PC-3 (cell line): Measurements from ENCODE around the gene SH3GL3. TPM values are rescaled to one million over a fixed set of nuclear protein-coding genes. Genes with fewer than 3 reads are reported as not detected.

Experiments
- ATAC-seq: fragments of 200-7000 bp; cut with Tn5 transposase; 2 replicates; pipeline ENCODE4 v1.9.1; 2020; ENCODE audit warnings: mild to moderate bottlenecking, moderate library complexity
- BruUV-seq: library from RNA; stranded (reverse); fragments of 400-500 nt; replicated peaks from 2 replicates; lab custom pipeline; 2021; lab: Mats Ljungman, UMichigan
- CTCF ChIA-PET: fragments of 300-600 bp; sonication (Branson Sonifier 250); formaldehyde crosslinking; loops from one replicate; lab custom pipeline; 2022; ENCODE audit warnings: antibody characterized with exemption; lab: Charles Lee
- POLR2A ChIA-PET: fragments of 300-600 bp; sonication (Branson Sonifier 250); formaldehyde crosslinking; loops from one replicate; lab custom pipeline; 2022; ENCODE audit warnings: antibody characterized with exemption; ENCODE audit not compliant: unreplicated experiment; lab: Charles Lee
- DNase-seq: peaks from one replicate; pipeline ENCODE4 v3.0.0-alpha.2; 2015
- H2AFZ ChIP-seq: fragments of 300-600 bp; sonication (generic); 2 replicates; pipeline ENCODE4 v1.6.0; 2016; ENCODE audit warnings: antibody characterized with exemption, low read length
- H3F3A ChIP-seq: fragments of 300-600 bp; sonication (generic); one replicate; pipeline ENCODE4 v1.6.0; 2017; ENCODE audit warnings: antibody characterized with exemption, low read length, control low read depth, mild to moderate bottlenecking; ENCODE audit not compliant: unreplicated experiment
- H3K27ac ChIP-seq: fragments of 300-600 bp; sonication (generic); 2 replicates; pipeline ENCODE4 v1.5.1; 2016; ENCODE audit warnings: mild to moderate bottlenecking, low read length
- H3K27me3 ChIP-seq: fragments of 300-600 bp; sonication (generic); 2 replicates; pipeline ENCODE4 v1.6.1; 2016; ENCODE audit warnings: low read length, mixed read lengths
- H3K36me3 ChIP-seq: fragments of 300-600 bp; sonication (generic); 2 replicates; pipeline ENCODE4 v1.6.1; 2016; ENCODE audit warnings: low read depth, mixed run types, low read length, mixed read lengths
- H3K4me1 ChIP-seq: fragments of 300-600 bp; sonication (generic); 2 replicates; pipeline ENCODE4 v1.5.1; 2016; ENCODE audit warnings: low read length; ENCODE audit not compliant: insufficient read depth
- H3K4me2 ChIP-seq: fragments of 300-600 bp; sonication (generic); 2 replicates; pipeline ENCODE4 v1.6.0; 2016; ENCODE audit warnings: low read length
- H3K4me3 ChIP-seq: fragments of 300-600 bp; sonication (generic); 2 replicates; pipeline ENCODE4 v1.5.1; 2016; ENCODE audit warnings: mild to moderate bottlenecking, low read length, mixed read lengths
- H3K79me2 ChIP-seq: fragments of 300-600 bp; sonication (generic); 2 replicates; pipeline ENCODE4 v1.6.1; 2017; ENCODE audit warnings: low read length, mixed read lengths
- H3K9ac ChIP-seq: fragments of 300-600 bp; sonication (generic); 2 replicates; pipeline ENCODE4 v1.6.0; 2016; ENCODE audit warnings: mild to moderate bottlenecking, low read length
- H3K9me2 ChIP-seq: fragments of 300-600 bp; sonication (generic); replicated peaks from 2 replicates; pipeline ENCODE4 v1.6.1; 2016; ENCODE audit warnings: mixed run types, low read length, mixed read lengths
- H3K9me3 ChIP-seq: fragments of 300-600 bp; sonication (generic); 2 replicates; pipeline ENCODE4 v1.6.1; 2016; ENCODE audit warnings: low read length, mixed read lengths
- H4K20me1 ChIP-seq: fragments of 300-600 bp; sonication (generic); 2 replicates; pipeline ENCODE4 v1.6.1; 2016; ENCODE audit warnings: low read length, mixed read lengths
- EZH2 ChIP-seq: fragments of 300-600 bp; sonication (generic); IDR thresholded peaks from one replicate; pipeline ENCODE4 v1.6.1; 2017; ENCODE audit warnings: antibody characterized with exemption, mild to moderate bottlenecking, low read length; ENCODE audit not compliant: unreplicated experiment
- EZH2phosphoT487 ChIP-seq: fragments of 300-600 bp; sonication (generic); IDR thresholded peaks from 2 replicates; pipeline ENCODE4 v1.6.1; 2018; ENCODE audit warnings: mild to moderate bottlenecking, antibody characterized with exemption, low read length, borderline replicate concordance
- intact Hi-C: fragments of 100-400 bp; cut with micrococcal nuclease; formaldehyde crosslinking; loops from 2 replicates; pipeline ENCODE4 v1.9.0; 2023
- total RNA-seq: library from RNA; depleted of rRNA; stranded (reverse); fragments of >200 nt; gene quantifications from 2 replicates; pipeline ENCODE4 v1.2.3, GENCODE V29; 2014
- TF ChIP-seq, protein P1 (sequence below): fragments of 300-600 bp; sonication (generic); conservative IDR thresholded peaks from 2 replicates; pipeline ENCODE4 v1.5.1; 2017; ENCODE audit warnings: antibody characterized with exemption, low read depth, mild to moderate bottlenecking, low read length

Gene SH3GL3
- total RNA-seq, 1 experiment from 2014 or later: 3.6 TPM

DNA sequence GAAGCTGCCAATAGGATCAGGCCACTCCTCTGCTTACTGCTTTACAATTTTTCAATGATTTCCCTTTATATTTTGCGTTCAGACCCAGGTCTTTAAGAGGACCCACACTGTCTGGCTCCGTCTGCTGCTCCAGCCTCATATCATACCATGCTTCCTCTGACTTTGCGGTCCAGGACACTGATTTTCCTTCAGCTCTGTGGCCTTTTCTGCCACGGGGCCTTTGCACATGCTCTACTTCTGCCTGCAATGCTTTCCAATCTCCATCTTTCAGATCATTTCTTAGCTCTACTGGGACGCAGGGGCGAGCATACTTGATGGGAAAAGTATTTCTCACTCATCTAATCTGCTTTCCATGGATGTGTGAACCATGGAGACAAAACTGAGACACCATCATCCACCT, 23.0 kb upstream of the SH3GL3 start:
- Histone ChIP-seq H3K27ac (no peak overlapping the region), H2AFZ (no peak overlapping the region), H3K9ac (no peak overlapping the region), H3F3A (no peaks in the 10 kb centered on the region), H3K9me3 (no peaks in the 10 kb centered on the region), H3K4me2 (no peak overlapping the region), H3K4me3 (no peak overlapping the region), H4K20me1 (no peaks in the 10 kb centered on the region), H3K27me3 (no peaks in the 10 kb centered on the region), H3K4me1 (no peaks in the 10 kb centered on the region), H3K36me3 (no peaks in the 10 kb centered on the region), H3K9me2 (no peaks in the 10 kb centered on the region), H3K79me2 (no peaks in the 10 kb centered on the region)
- ChIA-PET POLR2A (no interaction called here), CTCF (no interaction called here)
- no peak for DNase-seq
- intact Hi-C loops: no loop called here
- no peak for ATAC-seq
- BruUV-seq: no TSS peak
- TF ChIP-seq, protein P1, sequence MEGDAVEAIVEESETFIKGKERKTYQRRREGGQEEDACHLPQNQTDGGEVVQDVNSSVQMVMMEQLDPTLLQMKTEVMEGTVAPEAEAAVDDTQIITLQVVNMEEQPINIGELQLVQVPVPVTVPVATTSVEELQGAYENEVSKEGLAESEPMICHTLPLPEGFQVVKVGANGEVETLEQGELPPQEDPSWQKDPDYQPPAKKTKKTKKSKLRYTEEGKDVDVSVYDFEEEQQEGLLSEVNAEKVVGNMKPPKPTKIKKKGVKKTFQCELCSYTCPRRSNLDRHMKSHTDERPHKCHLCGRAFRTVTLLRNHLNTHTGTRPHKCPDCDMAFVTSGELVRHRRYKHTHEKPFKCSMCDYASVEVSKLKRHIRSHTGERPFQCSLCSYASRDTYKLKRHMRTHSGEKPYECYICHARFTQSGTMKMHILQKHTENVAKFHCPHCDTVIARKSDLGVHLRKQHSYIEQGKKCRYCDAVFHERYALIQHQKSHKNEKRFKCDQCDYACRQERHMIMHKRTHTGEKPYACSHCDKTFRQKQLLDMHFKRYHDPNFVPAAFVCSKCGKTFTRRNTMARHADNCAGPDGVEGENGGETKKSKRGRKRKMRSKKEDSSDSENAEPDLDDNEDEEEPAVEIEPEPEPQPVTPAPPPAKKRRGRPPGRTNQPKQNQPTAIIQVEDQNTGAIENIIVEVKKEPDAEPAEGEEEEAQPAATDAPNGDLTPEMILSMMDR: no peak
- no peak for TF ChIP-seq EZH2phosphoT487
- TF ChIP-seq EZH2: no peak

- Histone ChIP-seq H3K4me3 (no peak overlapping the region), H3K4me1 (peaks cover 13% of the 10 kb centered on the region), H3K27ac (no peak overlapping the region), H3K36me3 (no peaks in the 10 kb centered on the region), H3K9me3 (no peaks in the 10 kb centered on the region), H3F3A (no peaks in the 10 kb centered on the region), H3K27me3 (no peaks in the 10 kb centered on the region), H2AFZ (no peak overlapping the region), H3K4me2 (no peak overlapping the region), H3K9me2 (no peaks in the 10 kb centered on the region), H3K9ac (no peak overlapping the region), H4K20me1 (no peaks in the 10 kb centered on the region), H3K79me2 (no peaks in the 10 kb centered on the region)
- TF ChIP-seq, protein P1: no peak
- no peak for TF ChIP-seq EZH2phosphoT487
- no peak for TF ChIP-seq EZH2
- intact Hi-C loops: no loop called here
- ATAC-seq: no peak
- DNase-seq: no peak
- ChIA-PET POLR2A (no interaction called here), CTCF (no interaction called here)
- BruUV-seq: no TSS peak
Observed at GRCh38 chr15:83430441-83430840, 16.7 kb upstream of the SH3GL3 start.

DNA sequence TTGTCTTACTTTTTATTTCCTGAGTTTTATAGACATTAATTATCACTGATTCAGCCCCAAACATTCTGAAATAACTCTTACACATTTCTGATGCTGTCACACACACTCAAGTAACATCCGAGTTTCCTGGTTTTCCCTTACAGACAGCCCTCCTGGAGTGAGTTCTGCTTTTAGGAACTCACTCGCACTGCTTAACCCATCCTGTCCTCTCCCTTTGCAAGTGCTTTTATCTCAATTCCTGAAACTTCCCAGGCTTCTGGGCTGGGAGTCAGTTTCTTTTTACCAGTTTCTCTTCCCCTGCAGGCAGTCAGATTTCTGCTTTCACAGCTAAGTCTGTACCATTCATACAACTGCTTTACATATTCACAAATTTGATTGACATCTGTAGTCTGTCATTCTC, 15.6 kb upstream of the SH3GL3 start:
- DNase-seq: no peak
- intact Hi-C loops: no loop called here
- ATAC-seq: no peak
- ChIA-PET CTCF (no interaction called here), POLR2A (no interaction called here)
- H3K4me2 ChIP-seq: no peak overlapping the region
- H3F3A ChIP-seq: no peaks in the 10 kb centered on the region
- TF ChIP-seq EZH2phosphoT487: no peak
- TF ChIP-seq, protein P1: no peak
- no peak for TF ChIP-seq EZH2
- H3K4me3 ChIP-seq: no peak overlapping the region
- no peaks in the 10 kb centered on the region for H3K9me3 ChIP-seq
- H3K27ac ChIP-seq: no peak overlapping the region
- H4K20me1 ChIP-seq: no peaks in the 10 kb centered on the region
- BruUV-seq: no TSS peak
- H3K36me3 ChIP-seq: no peaks in the 10 kb centered on the region
- no peaks in the 10 kb centered on the region for H3K27me3 ChIP-seq
- no peaks in the 10 kb centered on the region for H3K9me2 ChIP-seq
- peaks cover 23% of the 10 kb centered on the region for H3K4me1 ChIP-seq
- H3K79me2 ChIP-seq: no peaks in the 10 kb centered on the region
- H3K9ac ChIP-seq: no peak overlapping the region
- H2AFZ ChIP-seq: no peak overlapping the region
